Stimulated activated CD8-positive, alpha-beta memory T cell treated with anti-CD3 and anti-CD28 coated beads, Interleukin-7, amount 100 ng/mL, for 48 hours (primary cell): Measurements from ENCODE around the gene TNFRSF8.
A peak's percentile ranks its signal among the peaks of the same experiment; 100 is the strongest.

Experiments
- DNase-seq, 2 donors: peaks; one replicate each; pipeline ENCODE4 v3.0.0-alpha.2; 2020; ENCODE audit warnings: low read depth in 1 of 2; ENCODE audit errors: extremely low read depth in 1 of 2

Gene TNFRSF8

DNA sequence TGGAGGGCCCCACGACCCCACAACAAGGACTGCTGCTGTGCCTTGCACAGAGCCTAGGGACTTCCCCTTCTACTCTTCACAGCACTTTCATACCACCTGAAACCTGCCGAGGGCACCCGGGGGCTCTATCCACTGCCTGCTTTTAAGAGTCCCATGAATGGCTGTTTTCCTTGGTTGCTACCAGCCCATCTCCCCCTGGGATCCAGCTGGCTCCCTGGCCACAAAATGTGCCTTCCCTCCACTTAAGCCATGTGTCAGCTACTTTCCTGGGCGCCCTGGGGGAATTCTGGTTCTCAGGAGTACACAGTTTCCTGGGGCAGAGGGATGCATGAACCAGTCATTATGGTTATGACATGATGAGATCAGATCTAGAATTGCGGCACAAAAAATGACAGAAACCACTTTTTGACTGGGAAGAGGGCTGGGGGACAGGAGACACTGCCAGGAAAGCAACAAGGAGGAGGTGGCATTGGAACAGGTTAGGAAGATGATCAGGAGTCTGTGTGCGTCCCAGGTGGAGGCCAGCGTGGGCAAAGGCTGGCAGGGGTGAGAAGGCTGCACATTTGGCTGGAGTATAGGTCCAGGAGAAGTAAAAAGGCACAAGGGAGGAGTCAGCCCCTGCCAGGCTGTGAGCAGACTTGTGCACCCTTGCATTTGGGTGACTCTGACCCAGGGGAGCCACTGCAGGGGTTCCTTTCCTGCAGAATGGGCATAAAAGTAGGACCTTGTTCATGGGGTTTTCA is 3.2 kb upstream of the TNFRSF8 start:
- peak in 1 of 2 donors; percentile 43 for DNase-seq

DNA sequence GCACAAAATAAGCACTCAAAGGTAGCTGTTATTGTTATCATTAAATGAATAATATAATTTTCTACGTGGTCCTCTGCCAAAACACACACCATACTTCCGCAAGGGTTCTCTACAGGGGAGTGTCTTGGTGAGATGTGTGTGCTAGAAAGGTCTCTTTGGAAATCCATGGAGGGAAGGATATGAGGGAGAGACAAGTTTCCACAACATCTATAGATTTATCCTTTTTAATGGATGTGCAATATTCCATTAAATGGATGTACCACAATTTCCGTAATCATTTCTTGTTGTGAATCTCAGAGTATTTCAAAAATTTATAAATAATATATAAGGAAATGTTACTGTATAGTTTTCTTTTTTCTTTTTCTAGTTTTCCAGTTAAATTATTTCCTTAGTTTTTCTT is 2.6 kb upstream of the TNFRSF8 start:
- DNase-seq = no peak

DNA sequence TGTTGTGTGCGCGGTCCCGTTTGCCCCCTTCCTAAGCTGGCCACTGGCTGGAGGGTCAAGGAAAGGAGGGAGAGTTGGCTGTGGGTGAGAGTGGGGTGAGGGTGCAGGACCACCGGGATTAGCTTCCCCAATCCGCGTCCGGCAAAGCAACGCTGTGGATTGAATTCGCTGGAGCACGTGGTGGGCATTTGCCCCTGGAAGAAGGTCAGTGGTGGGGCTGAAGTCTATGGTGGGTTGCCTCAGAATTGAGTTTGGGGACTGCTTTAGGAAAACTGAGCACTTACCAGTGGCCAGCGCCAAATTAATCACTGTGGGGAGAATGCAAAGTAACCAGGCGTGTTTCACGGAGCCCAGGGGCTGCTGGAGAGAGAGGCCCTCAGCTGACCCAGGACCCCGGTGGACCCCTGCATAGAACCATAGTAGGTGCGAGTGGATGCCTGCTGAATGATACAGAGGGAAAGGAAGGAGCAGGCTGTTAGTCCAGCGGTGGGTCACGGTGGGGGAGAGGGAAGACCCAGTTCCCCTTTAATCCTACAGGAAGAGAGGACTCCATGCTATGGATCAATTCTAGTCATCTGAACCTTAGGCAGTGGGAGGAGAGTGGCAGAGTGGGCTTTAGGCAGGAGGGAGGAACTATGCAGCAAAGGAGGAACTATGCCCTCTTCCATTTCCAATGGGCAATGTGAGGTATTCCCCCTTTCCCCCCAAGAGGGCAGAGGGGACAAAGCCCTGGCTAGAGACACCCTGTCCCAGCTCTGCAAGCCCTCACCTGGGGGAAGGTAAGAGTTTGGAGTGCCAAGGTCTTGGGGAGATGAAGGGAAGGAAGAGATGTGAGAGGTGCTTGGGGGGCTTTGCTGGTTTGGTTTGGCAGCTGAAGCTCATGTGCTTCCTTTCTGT is 1.2 kb downstream of the TNFRSF8 start:
- no peak for DNase-seq

GRCh38 chr1:12065872-12066271 is 2.8 kb downstream of the TNFRSF8 start:
- DNase-seq = no peak

- peak in 1 of 2 donors; percentile 82 for DNase-seq
Measured at GRCh38 chr1:12067900-12068821, 5.1 kb downstream of the TNFRSF8 start.

- DNase-seq = no peak
Measured at GRCh38 chr1:12069623-12070244, 6.6 kb downstream of the TNFRSF8 start.

GRCh38 chr1:12071892-12072291 is 8.8 kb downstream of the TNFRSF8 start:
- DNase-seq = no peak

- no peak for DNase-seq
Measured at GRCh38 chr1:12072741-12073140, 9.6 kb downstream of the TNFRSF8 start.

DNA sequence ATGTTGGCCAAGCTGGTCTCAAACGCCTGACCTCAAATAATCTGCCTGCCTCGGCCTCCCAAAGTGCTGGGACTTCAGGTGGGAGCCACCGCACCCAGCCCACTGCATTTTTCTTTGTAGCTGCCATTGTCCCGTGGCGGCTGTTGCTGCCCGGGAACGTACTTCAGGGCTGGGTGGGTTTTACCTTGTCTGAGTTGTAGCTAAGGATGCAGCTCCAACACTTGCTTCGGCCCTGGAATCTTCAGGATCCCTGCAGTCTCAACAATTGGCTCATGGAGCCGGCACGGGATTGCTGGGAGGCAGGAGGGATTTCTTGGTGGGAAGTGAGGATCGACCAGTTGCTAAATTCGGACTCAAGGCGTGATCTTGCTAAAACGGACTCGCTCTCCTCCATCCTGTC is 10.7 kb downstream of the TNFRSF8 start:
- DNase-seq = no peak

GRCh38 chr1:12075195-12076114 is 12.4 kb downstream of the TNFRSF8 start:
- no peak for DNase-seq

- DNase-seq = no peak
Measured at GRCh38 chr1:12076425-12077005, 13.4 kb downstream of the TNFRSF8 start.

- no peak for DNase-seq
Measured at GRCh38 chr1:12078575-12078937, 15.5 kb downstream of the TNFRSF8 start.

GRCh38 chr1:12078938-12079861 is 16.1 kb downstream of the TNFRSF8 start:
- DNase-seq = peak in 1 of 2 donors; percentile 41

- no peak for DNase-seq
Measured at GRCh38 chr1:12080156-12080555, 17.1 kb downstream of the TNFRSF8 start.

DNA sequence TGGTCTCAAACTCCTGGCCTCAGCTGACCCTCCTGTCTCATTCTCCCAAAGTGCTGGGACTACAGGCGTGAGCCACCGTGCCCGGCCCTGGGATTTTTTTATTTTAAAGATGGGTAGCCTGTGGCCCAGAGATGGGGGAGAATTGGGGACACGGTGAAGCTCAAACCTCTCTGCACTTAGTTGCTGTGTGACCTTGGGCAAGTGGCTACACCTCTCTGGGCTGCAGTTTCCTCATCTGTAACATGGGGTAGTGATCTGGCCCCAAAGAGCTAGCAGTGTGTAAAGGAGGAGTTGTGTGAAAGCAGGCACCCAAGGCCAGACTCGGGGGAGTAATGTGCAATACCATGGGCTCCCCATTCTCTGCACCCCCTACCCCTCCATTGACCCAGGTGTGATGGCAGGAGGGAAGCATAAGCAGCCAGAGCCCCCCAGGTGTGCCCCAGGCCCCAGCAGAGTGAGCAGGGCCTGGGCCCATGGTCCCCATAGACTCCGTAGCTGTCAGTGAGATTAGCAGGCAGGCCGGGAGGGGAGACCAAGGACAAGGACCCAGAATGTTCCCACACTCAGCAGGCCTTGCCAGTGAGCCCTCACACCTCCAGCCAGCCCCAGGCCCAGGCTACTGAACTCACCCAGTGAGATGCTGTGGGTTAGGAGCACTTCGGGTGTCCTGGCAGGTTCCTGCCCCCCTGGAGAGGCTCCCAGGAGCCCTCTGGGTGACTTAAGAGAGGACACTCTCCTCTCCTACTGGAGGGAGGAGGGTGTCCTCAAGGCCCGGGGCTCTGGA is 17.9 kb downstream of the TNFRSF8 start:
- DNase-seq = no peak

DNA sequence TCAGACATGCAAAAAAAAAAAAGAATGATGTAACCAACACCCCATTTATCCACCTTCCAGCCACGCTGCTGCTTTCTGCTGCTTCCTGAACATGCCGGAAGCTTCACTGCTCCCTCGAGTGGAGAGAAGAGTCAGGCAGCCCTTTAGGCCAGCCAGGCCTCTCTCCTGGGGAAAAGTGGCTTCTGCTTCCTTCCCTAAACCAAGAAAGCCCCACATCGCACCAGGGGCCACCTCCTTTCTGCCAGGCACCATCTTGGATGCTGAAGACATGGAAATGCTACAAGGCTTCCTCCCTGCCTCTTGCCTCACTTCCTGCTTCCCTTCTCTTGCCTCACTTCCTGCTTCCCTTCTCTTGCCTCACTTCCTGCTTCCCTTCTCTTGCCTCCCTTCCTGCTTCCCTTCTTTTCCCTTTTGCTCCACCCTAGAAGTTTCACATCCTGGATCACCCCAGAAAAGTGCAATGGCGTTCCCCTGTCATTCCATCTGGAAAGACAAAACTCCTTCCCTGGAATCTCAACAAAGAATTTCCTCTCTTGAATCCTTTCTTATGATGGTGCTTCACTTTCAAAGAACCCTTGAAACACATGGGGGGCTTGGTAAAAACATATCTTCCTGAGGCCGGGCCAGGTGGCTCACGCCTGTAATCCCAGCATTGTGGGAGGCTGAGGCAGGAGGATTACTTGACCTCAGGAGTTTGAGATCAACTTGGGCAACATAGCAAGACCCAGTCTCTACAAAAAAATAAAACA is 18.7 kb downstream of the TNFRSF8 start:
- no peak for DNase-seq

DNA sequence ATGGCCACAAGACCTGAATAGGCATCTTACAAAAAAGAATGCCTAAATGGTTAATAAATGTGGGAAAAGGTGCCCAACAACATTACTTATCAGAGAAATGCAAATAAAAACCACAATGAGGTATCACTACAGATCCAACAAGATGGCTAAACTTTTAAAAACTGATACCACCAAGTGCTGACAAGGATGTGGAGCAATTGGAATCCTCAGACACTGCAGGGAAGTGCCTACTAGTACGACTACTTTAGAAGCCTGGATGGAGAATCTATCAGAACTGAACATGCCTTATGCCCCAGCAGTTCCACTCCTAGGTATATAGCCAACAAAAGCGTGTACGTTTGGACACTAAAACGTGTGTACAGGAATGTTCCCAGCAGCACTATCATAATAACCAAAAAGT is 19.9 kb downstream of the TNFRSF8 start:
- DNase-seq = no peak
